Glomerular visceral epithelial cell (primary cell): ENCODE data around the gene NAPB.
"Not testable (repeated sequence)": the region's sequence is repeated elsewhere in the genome, so short reads cannot be mapped to it uniquely, and the experiment has no call there.

Source experiments
- DNase-seq: peaks from one replicate; pipeline ENCODE4 v3.0.0-alpha.2; 2016; ENCODE audit errors: extremely low spot score

The NAPB gene

DNA sequence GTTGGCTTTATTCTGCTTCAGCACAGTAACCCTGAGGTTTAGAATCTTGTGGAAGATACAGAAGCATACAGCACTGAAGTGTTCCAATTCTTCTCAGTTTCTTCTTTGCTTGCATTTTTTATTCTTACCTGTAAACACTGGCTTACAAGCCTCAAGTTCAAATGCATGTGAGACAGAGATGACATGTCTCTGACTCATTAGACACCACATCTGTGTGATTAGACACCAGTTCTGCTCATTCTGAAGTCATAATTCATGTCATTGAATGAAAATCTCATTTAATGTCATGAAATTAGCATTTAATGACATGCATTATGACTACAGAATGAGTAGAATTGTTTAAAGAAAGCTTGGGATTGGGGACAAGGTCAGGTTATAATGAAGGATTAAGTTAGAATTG lies 53.5 kb downstream of the NAPB start:
- DNase-seq, result no peak

DNA sequence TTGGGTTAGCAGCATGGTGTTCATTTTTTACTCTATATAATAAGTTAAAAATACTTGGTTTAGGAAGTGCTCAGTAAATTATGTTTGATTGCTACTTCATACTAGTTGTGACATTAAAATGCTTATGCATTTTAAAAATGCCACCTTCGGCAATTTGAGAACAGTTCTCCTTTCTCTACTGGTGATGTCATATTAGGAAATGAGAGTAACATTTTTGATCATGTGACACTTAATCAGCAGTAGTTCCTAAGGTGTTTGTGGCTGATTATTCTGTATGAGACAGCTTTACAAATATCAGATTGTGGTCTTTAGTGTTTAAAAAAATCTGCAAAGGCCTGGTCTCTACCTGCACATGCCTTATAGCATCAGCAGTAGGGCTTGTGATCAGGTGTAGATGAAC lies 54.9 kb downstream of the NAPB start:
- DNase-seq, result no peak

DNA sequence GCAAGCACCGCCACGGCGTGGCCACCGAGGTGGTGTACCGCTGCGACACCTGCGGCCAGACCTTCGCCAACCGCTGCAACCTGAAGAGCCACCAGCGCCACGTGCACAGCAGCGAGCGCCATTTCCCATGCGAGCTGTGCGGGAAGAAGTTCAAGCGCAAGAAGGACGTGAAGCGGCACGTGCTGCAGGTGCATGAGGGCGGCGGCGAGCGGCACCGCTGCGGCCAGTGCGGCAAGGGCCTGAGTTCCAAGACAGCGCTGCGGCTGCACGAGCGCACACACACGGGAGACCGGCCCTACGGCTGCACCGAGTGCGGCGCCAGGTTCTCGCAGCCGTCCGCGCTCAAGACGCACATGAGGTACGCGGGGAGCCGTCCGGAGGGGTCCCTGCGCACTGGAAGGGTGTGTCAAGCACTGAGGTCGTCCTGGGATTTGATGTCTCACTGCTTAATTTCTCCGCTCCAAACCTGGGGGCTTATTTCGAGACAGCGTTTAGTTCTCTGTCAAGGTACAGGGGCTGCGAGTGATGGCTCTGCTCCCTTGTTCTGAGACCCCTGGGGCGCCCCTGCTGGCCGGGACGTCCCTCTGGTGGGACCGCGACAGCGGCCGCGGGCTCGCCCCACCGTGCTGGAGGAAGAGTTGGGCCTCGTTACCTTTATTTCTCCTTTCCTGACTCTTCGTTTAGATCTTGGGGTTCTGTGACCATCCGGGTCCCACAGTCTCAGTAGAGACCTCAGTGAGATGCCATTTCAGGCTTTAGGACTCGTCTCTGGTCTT lies 55.7 kb downstream of the NAPB start:
- no peak for DNase-seq

DNA sequence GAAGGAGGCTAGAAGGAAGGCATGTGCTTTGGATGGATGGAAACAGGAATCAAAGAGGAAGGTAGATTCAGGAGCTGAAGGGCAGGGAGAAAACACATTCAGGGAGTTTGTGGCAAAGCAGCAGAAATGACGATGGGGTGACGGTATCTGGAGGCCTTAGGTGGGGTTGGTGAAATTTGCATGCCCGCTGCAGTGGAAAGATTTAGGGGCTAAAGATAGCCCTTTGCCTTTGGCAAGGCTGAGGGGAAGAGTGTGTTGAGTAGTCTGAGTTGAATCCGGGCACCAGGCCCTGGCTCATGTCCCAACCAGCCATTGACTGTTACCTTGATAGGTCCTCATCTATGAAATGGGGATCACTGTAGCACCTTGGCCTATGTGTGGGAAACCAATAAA lies 58.0 kb downstream of the NAPB start:
- no peak for DNase-seq

DNA sequence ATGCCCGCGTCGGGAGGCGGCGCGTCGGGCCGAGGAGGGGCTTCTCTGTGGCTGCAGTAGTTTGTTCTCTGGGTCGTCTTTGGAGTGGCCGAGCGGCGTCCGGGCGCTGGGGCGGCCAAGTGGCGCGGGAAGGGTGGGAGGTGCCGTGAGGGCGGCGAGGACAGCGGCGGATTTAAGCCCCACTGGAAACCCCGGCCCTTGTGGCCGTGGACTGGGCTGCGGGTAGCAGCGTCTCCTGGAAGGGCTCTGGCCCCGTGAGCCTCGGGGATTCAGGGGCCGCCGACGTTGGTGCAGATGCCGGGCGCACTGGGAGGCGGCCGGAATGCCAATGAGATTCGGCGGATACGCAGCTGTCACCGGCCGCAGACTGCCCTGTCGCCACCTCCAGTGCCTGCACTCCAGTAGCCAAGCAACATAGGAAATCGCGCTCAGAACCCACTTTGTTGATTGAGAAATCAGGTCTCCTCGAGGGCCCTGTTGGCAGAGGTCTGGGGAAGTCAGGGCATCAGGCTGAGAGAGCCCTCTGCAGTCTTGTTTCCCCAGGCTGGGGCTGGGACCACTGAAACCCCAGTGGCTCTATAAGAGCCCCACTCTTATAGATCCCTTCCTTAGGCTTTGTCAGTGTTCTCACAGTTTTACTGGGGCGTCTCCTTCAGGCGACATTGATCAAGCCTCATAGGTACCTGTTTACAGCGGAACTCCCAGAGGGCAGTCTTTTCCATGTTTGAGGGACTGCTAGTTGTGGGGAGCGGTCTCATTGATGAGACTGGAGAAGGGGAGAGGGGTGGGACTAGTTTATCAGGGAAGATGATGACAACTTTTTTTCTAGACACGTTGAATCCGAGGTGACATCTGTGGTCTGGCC lies 58.7 kb downstream of the NAPB start:
- DNase-seq, result no peak

DNA sequence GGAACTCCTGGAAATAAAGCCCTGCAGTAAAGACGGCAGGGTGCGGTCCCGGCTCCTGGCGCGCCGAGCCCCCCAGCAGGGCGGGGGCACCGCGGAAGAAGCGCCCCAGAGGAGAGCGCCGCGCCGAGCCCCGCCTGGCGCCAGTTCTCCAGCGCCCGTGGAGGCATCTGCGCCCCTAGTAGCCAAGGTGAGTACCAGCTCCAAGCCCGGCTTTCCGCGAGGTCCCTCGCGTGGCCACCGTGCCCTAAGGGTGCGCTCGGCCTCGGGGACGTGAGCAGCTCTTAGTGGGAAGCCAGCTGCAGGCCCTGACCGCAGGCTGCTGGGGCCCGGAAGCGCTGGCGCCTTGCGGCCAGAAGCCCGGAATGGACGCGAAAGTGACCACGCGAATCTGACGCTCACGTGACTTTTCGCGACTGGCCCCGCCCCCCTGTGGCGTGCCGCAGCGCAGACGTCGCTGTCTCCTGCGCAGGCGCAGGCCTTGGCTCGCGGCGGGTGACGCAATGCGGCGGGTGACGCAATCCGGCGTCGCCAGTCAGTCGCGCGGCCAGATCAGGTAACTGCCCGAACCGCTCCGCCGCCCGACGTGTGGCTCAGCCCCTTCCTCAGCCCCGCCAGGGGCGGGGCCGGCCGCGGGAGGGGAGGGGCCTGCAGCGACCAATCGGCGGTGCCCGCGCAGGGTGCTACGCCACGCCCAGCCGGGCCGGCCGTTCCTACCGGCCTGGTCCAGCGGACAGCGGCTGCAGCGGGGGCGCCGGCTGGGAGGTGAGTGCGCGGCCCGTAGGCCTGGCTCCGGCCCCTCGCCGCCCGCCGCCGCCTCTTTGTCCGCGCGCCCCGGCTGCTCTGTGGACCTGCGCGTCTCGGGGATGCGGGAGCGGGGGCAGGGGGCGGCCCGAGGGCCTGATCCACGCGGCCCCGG lies 59.6 kb downstream of the NAPB start, which contains the start of gene GZF1:
Gene GZF1, plus strand, starts transcription at position 707 of the 916 bp plus-strand sequence. CDS start 2,202 bp downstream, outside the sequence.
- peak; percentile 100 for DNase-seq

DNA sequence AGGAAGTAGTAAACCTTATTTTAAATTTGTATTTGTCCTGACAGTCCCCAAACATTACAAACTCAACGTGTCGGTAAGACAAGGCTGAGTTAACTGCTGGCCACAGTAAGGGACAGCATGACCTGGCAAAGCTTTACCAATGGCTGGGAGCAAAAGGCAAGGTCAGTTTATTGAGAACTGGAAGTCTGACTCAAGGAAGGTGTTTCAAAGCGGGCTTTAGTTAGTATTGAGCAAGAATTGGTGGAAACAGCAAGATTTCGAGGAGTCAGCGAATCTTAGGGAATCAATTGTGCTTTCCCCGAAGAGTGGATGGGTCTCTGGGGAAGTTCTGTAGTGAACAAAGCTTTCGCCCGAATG lies 60.2 kb downstream of the NAPB start:
- DNase-seq, result no peak

DNA sequence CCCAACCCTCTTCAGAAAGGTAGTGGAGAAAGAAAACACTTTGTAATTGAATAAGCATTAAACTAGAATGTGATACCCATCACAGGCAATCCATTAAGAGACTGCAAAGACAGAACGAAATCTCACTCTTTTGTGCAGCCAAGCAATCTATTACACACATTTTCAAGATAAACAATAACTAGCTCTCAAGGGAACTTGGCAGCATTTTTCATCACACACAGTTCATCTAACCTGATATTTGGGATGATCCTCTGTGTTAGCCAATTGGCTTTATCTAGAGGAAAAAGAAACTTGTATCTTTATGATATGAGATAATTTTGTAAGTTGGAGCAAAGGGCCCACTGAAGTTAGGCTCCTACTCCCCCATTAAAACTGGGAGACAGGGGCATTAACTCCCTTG lies 60.8 kb downstream of the NAPB start:
- no peak for DNase-seq

DNA sequence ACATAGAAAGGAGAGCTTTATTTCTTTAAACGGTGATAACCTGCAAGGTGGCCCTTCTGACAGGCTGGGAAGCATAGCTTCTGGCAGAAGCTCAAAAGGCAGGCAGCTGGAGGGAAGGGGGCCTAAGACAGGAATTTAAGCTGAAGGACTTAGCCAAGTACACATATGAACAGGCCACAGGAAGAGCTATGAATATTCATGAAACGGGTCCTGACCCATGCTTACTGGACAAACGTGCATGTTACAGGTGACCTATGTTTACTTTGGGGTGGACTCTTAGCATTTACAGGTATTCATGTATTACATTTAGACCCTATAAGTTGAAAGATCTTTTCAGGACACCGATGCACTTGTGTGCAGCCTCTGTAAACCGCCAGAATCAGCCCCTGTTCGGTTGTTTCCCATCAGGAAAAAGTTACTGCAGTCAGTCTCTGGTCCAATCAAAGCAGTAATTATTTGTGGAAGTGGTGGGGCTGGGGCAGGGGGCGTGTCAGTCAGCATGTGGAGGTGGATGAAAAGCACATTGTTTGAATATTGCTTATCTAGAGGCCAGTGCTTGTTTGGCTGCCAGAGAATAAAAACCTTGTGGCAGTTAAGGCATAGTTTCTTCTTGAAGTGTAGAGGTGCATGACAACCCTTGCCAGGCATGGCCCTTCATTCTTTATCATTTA lies 62.2 kb downstream of the NAPB start:
- no peak for DNase-seq

DNA sequence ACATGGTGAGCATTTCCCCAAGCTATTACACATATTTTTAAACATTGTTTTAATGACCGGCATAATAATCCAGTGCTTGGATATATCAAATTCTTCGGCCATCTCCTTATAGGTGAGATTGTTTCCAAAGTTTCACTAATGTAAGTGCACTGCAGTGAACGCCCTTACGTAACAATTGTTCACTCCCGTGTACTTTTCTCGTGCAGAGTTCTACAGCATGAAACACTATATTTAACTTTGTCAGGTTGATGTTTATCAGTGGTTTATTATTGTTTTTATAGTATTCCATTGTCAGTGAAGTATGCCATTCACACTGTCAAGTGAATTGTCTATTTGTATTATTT lies 62.8 kb downstream of the NAPB start:
- no peak for DNase-seq

DNA sequence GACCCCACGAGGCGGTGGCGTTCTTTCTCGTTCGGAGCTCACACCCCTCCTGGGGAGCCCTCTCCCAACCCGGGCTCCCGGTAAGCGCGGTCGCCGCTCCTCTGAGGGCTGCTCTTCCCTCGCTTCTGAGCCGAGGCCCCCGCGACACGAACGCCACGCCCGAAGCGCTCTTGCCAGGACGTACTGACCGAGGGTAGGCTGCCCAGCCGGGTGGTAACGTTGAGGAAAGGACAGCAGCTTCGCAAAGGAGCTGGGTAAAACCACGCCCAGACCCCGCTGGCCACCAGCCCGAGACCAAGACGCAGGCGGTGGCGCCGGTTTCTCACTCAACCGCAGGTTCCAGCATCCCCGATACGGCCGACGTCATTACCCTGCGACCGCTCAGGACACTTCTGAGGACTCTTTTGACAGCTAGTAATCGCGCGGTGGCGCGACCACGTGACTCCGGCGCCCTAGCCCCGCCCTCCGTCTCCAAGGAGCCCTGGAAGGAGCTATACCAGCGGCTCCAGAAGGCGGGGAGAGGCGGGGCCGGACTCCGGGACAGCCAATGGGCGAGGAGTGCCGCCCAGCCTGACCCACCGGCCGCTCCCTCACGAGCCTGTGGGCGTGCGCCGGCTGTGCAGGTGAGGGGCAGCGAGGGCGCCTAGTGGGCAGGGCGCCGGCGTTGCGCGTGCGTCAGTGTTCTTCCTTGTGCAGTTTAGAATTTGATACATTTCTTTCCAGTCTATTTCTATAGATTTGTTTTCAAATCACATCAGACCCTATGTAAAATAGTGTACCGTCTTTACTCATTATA lies 63.3 kb downstream of the NAPB start:
- peak; percentile 100 for DNase-seq

DNA sequence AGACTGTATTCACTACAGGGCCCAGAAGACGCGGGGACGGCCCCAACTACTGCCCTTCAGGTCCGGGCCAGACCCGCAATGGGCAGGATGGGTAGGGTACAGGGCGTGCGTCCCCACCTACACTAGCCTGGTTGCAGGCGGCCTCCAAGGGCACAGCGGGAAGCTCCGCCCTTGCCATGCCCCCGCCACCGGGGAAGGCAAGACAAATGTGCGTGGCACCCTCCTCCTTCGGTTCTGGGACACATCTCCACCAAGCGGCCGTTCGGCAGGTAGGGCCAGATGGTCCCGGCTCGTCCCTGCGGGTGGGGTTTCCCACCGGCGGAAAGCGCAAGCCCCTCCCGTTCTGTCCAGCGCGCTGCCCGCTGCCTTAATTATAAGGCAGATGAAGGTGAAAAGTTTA lies 65.1 kb downstream of the NAPB start:
- no peak for DNase-seq

DNA sequence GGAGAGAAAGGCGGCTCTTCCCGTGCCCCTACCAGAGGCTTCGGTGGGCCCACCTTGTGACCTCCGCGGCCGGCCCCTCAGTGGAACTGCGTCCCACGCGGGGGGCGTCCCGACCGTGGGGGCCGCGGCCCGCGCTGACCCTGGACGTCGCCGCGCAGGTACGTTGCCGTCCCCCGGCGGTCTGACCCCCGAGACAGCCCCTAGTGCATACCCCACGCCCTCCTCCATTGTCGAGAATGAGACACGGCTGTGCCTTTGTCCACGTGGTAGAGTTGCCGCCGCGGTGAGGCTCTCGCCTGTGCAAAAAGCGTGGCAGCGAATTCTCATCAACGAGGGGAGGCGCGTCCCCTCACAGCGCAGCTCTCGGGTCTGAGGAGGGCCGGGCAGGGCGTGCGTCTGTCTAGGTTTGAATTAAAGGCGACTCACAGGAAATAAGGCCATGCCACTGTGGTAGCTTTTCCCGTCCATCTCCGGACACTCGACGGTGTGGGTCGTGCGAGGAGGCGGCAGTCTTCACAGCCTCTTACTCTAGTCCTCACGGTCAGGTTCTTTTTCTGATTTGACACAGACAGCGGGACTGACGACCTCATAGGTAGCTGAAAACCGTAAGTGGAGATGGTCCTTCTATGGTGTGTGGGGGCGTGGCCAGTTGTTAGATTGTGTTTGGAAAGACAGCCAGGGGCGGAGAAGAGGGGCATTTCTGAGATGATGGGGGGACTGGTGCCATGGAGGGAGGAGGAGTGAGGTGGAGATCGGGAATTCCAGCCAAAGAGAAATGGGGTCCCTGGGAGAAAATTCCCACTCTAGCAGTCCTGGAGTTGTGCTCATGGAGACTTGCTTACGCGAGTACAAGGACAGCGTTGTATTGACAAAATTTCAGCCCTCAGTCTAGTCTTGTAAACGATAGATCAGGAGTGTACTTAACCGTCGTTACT lies 70.1 kb downstream of the NAPB start:
- DNase-seq, result peak; percentile 57

DNA sequence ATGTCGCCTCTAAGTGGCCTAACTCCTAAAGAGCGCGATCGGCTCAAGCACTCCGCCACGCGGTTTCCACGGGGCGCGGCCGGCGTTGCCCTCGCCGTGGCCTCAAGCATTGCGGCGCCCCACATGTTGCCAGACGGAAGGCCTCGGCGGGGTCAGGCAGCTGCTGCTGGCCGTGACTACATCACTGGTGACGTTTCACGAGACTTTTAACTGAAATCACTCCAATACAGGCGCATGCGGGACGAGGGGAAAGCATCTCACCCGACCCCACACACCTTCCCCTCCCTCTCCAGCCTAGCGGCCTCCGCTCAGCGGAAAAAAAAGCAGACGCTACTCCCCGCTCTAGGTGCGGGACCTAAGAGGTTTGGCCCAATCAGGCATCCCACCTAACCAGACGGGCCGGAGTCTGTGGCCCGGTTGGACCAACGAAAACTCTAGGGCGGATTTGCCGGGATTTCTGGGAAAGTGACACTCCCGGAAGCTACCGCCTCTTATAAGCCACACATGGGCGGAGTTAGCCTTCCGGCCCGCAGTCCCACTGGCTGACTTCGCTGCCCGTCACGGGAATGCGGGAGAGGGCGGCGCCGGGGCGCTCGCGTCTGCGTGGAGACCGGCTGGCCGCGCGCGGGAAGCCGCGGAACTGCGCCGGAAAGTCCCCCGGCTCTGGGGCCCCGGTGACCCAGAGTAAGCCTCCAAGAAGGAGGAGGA lies 70.9 kb downstream of the NAPB start, which contains the start of gene NXT1:
Gene NXT1, plus strand, starts transcription at position 596 of the 708 bp plus-strand sequence. CDS start 3,251 bp downstream, outside the sequence.
- DNase-seq, result peak; percentile 99

DNA sequence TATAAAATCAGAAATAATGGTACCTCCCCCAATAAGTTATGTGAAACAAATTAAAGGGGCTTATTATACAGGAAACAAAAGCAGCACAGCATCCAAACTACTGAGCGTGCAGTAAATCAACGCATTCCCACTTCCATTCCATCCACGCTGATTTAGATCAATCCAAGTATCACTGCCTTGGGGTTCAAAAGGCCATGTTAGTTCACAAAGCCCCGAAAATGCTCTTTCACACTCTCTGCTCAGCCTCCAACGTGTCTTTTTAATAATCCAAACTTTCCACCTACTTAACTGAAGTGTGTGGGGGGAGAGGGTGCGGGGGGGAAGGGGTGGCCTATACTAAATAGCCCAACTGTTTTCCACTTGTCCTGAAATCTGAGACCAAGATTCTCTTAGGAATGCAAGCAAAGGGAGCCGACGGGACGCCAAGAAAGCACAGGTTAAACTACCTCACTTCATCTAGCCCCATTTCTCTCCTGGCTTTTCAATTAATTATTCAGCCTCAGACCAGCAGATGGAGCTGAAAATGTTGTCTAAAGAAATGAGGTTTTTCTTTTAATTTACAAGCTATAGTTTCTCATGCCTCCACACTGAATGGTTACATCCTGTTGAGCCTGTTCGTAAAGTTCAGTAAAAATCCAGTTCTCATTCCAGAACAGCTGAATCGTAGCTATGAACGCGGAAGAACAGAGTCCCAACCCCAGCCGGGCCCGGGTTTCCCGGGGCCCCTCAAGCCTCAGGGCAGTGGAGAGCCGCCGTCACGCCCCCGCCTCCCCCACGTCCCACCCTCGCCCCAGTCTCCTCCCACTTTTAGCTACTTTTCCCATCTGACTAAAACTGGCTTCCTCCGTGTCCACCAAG lies 71.7 kb downstream of the NAPB start:
- DNase-seq, result peak; percentile 88

DNA sequence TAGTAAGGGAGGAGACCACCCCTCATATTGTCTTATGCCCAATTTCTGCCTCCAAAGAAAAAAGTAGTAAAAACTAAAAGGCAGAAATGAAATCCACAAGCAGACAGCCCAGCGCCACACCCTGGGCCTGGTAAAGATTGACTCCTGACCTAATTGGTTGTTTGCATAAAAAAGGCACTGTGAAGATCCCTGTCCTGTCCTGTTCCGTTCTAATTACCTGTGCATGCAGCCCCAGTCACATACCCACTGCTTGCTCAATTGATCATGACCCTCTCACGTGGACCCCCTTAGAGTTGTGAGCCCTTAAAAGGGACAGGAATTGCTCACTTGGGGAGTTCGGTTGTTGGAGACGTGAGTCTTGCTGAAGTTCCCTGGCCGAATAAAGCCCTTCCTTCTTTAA lies 72.8 kb downstream of the NAPB start:
- not testable (repeated sequence) for DNase-seq

DNA sequence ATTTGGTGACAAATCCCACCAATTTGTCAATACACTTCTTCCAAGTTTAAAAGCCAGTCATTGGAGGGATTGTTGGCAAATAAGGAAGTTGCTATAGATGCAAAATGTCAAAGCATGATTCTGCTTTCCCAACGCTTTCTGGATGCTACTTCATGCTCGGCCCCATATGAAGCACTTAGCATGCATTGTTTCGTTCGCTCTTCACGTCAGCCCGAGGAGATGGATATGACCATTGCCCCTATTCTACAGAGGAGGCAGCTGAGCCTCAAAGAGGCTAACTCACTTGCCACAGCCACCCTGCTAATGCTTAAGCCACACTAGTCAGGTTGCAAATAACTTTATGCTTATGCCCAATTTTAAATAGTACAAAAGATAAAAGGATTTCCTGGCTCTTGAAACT lies 73.5 kb downstream of the NAPB start:
- DNase-seq, result no peak

DNA sequence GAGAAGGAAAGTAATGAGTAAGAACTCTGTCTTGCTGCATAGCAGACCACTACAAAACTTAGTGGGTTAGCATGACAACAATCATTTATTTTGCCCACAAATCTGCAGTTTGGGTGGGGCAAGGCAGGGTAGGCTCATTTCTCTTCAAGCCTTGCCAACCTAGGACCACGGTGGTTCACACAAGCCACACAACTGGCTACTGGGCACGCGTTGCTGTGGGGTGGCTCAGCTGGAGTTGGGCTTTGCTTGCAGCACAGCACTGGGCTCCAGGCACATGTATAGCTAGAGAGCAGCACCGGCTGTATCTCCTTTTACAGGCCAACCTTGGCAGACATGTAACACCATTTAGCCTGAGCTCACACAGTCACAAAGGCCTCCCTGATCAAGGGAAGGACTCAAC lies 75.3 kb downstream of the NAPB start:
- DNase-seq, result no peak
